Measurements from ENCODE around the gene TTC39C.

DNA sequence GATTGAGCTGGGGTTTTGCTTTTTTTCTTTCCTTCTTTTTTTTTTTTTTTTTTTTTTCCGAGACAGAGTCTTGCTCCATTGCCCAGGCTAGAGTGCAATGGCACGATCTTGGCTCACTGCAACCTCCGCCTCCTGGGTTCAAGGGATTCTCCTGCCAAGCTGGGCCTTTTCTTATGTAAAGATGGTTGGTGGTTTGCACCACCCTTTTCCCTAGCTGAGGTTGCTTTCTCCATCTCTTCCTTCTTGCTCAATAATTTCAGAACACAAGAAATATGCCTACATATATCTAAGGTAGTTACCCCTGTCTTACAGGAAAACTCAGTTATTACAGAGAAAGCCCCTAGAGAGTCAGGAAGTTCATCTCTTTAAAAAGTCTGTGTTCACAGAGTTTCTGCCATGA is 7.0 kb downstream of the TTC39C start:
- TF ChIP-seq SP1 (IDR thresholded peaks at IDR 0.05; ENCODE audit: low read depth, low read length), result no peak
- TF ChIP-seq, protein P1, sequence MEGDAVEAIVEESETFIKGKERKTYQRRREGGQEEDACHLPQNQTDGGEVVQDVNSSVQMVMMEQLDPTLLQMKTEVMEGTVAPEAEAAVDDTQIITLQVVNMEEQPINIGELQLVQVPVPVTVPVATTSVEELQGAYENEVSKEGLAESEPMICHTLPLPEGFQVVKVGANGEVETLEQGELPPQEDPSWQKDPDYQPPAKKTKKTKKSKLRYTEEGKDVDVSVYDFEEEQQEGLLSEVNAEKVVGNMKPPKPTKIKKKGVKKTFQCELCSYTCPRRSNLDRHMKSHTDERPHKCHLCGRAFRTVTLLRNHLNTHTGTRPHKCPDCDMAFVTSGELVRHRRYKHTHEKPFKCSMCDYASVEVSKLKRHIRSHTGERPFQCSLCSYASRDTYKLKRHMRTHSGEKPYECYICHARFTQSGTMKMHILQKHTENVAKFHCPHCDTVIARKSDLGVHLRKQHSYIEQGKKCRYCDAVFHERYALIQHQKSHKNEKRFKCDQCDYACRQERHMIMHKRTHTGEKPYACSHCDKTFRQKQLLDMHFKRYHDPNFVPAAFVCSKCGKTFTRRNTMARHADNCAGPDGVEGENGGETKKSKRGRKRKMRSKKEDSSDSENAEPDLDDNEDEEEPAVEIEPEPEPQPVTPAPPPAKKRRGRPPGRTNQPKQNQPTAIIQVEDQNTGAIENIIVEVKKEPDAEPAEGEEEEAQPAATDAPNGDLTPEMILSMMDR (IDR thresholded peaks at IDR 0.05; ENCODE audit: control extremely low read depth in 1 of 3, insufficient read depth in 1 of 3, low read depth in 1 of 3, low read length in 3 of 3), result no peak

All from H1 (cell line).